SKM-1 (cell line): ENCODE results near the gene TECR.
"Not testable (repeated sequence)": the region's sequence is repeated elsewhere in the genome, so short reads cannot be mapped to it uniquely, and the experiment has no call there.

Source experiments
- DNase-seq: peaks from one replicate; lab custom pipeline; 2025; ENCODE audit not compliant: unreplicated experiment; lab: John Stamatoyannopoulos, UW

Gene TECR

DNA sequence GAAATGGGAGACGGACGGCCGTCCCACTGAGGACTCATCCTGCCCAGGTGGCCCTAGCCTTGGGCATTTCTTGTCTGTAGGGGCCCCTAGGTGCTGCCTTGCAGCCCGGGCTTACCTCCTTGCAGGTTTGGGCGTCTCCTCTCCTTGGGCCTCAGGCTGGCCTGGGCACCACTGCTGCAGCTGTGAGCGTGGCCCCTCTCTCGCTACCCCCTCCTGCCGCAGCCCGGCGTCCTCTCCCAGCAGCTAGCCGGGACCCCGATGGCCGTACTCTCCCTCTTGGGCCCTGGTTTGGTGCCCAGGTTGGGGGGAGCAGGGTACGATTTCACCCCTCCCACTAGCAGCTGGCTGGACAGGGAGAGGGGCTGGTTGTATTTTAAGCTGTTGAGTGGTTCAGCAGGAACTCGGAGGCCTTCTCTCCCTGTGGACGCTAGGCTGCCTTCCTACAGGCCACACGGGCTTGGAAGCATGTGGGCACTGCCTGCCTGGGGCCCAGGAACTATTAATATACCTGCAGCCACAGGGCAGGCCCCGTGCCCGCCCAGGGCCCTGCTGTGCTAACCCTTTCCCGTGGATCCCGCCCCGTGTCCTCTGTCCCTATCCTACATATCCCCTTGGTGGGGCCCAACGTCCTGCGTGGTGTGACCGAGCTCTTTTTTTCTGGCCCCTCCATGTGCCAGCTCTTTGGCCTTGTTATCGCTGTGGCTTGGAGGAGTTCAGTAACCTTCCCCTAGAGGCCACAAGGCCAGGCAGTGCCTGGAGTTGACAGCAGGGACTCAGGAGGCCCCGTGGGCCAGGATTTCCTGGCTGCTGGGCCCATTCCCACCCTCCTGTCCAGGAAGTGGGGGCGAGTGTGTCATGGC is 30.8 kb downstream of the TECR start:
- no peak for DNase-seq

- DNase-seq: no peak
These were observed 31.3 kb downstream of the TECR start for GRCh38 chr19:14560776-14561108.

GRCh38 chr19:14561249-14561648 is 31.9 kb downstream of the TECR start:
- no peak for DNase-seq

- DNase-seq: no peak
These were observed 32.5 kb downstream of the TECR start for GRCh38 chr19:14561847-14562351.

GRCh38 chr19:14562660-14563589 is 33.5 kb downstream of the TECR start:
- no peak for DNase-seq

DNA sequence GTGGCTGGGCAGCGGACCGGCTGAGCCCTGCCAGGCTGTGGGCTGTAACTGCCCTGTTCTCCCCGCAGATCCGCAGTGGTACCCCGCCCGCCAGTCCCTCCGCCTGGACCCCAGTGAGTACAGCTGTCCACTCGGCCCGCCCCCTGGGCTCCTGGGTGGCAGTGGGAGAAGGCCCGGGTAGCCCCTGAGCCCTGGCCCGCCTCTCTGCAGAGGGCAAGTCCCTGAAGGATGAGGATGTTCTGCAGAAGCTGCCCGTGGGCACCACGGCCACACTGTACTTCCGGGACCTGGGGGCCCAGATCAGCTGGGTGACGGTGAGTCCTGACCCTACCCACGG is 34.2 kb downstream of the TECR start:
- no peak for DNase-seq

- DNase-seq: no peak
These were observed 34.7 kb downstream of the TECR start for GRCh38 chr19:14563989-14564651.

DNA sequence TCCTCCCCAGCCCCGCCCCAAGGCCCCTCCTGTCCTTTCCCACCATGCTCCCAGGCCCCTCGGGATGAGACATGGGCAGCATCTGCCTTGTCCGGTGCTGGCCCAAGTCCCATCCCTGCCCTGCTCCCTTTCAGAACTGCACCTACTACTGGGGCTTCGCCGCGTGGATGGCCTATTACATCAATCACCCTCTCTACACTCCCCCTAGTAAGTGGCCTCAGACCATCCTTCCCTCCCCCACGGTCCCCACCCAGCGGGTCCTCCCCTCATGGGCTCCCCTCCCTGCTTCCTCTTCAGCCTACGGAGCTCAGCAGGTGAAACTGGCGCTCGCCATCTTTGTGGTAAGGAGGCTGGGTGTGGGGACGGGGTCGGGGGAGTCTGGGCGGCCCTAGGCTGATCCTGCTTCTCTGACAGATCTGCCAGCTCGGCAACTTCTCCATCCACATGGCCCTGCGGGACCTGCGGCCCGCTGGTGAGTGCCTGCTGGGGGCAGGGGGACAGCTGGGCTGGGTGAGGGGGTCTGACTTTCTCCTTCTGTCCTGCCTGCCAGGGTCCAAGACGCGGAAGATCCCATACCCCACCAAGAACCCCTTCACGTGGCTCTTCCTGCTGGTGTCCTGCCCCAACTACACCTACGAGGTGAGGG is 35.4 kb downstream of the TECR start:
- not testable (repeated sequence) for DNase-seq

DNA sequence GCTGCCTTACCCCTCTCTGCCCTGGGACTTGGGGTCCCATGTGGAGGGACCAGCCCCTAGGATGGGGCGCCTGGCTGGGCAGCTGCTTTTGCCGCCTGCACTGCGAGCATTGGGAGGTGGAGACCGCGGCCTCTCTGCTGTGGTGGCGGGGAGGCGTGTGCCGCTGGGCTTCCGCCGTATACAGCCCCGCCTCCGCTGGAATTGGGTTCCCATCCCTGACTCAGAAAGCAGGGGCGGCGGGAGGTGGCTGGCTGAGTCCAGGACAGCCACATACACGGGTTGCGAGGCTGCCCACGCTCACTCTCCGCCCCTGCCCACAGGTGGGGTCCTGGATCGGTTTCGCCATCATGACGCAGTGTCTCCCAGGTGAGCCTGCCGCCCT is 35.9 kb downstream of the TECR start:
- no peak for DNase-seq

DNA sequence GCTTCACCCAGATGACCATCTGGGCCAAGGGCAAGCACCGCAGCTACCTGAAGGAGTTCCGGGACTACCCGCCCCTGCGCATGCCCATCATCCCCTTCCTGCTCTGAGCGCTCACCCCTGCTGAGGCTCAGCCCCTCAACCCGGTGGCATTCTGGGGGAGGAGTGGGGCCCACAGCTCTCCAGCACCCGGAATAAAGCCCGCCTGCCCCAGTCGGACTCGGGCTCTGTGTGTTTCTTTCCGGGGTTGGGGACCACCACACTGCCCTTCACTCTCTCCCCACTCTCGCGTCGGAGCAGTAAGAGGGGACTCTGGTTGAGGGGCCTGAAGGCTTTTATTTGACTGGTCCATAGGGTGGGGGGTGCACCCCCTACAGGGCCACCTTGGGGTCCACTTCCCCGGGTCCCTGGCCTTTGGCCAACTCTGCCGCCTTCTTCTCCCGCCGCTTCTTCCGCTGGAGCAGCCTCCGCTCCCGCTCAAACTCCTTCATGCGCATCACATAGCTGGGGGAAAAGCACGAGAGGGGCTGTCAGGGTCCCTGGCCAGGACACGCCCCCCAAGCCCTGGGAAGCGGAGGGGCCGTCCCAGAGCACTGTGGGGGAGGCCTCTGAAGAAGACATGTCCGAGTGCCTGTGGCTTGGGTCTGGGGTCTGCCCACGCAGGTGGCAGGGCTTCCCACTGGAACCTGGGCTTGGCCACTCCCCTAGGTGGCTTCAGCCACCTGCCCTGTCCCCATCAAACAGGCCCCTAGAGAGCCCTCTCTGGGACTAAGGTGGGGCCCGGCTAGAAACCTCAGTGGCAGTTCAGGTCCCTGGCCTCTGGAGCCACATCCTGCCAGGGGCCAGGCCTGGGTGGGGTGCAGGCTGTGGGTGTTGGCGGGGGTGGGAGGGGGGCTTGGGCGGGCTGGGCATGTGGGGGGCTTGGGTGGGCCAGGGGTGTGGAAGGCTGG is 36.6 kb downstream of the TECR start:
- no peak for DNase-seq

- no peak for DNase-seq
These were observed 37.3 kb downstream of the TECR start for GRCh38 chr19:14566712-14567077.

DNA sequence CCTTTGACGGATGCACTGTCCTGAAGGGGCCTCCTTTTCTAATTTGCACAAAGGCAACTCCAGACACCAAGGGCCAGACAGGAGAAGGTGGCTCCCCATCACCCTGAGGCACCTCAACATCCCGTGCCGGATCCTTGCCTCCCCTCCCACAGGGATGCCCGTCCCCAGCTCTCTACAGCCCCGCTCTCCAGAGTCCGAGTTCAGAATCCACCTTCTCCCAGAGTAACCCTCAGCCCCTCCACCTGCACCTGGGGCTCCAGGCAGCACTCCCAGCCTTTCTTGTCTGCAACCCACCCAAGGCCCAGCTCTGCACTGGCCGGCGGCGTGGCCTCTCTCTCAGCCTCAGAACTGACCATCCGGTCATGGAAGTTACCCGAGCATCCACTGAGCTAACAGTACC is 37.7 kb downstream of the TECR start:
- no peak for DNase-seq

DNA sequence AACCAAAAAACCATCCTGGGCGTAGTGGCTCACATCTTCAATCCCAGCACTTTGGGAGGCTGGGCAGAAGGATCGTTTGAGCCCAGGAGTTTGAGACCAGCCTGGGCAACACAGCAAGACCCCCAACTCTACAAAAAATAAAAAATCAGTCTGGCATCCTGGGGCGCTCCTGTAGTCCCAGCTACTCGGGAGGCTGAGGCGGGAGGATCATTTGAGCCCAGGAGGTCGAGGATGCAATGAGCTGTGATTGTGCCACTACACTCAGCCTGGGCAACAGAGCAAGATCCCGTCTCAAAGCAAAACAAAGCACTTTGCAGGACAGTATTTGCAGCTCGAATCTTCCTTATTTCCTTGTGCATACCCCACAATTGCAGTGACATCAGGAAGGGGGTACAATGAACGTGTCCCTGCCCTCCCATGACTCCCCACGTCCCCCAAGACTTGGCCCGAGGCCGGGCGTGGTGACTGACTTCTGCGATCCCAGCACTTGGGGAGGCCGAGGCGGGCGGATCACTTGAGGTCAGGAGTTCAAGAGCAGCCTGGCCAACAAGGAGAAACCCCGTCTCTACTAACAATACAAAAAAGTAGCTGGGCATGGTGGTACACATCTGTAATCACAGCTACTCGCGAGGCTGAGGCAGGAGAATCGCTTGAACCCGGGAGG is 41.6 kb downstream of the TECR start:
- no peak for DNase-seq

DNA sequence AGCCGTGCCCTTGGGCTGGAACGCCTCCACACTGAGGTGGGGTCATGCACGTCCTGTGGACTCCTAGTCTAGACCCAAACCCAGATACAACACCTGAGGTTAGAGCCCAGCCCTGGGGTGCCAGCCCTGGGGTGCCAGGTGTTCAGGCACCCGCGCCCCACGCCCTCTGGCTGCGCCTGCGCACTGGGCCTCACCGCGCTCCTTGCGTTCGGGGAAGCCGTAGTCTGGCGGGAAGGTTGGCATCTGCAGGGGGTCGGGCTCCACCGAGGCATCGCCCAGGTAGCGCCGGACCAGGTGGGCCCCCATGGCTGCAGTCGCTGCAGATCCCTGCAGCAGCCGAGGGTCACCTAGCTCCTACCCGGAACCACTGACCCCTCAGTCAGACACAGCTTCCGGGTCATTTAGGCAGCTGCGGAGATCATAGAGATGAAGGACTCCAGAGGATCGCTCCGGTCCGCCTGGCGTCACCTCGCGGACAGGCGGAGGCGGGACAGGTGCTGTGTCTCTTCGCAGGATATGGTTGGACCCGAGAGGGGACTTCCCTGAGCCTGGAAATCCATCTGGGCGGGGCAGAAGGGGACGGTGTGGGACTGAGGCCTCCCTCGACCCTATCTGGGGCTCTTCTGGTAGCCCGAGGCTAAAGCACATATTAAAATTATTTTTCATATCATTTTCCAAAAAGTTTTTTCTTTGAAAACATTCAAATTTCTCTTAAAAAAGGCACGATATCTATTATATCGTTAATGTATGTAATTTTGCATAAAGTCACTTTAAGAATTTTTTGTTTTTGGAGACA is 42.5 kb downstream of the TECR start, which contains the start of gene NDUFB7:
NDUFB7 (minus strand) TSS at position 372 of the 796 bp plus-strand sequence; CDS start at position 306, 66 bp downstream.
- peak; percentile 93 for DNase-seq

- no peak for DNase-seq
These were observed 46.1 kb downstream of the TECR start for GRCh38 chr19:14575428-14575980.

DNA sequence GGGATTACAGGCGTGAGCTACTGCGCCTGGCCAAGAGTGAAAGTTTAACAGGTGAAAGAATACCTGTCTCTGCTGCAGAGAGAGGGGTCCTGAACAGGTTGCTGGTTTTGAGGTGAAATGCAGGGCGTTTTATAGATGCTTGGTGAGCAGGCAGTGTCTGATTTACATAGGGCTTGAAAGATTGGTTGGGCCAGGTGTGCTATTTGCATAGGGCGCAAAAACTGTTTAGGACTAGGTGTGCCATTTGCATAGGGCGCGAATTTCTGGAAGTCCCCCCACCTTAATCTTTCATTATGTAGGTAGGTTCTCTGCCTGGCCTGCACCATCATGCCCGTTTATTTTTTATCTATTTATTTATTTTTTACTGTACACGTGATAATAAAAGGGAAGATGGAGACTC is 47.0 kb downstream of the TECR start:
- no peak for DNase-seq

- DNase-seq: no peak
These were observed 47.9 kb downstream of the TECR start for GRCh38 chr19:14577264-14577663.

GRCh38 chr19:14577885-14578427 is 48.6 kb downstream of the TECR start:
- DNase-seq: no peak
